Activated CD4-positive, alpha-beta memory T cell treated with anti-CD3 and anti-CD28 coated beads, Interleukin-2, amount 10 ng/mL, durations not matched to agents 7 days and 5 days (primary cell): ENCODE data around the gene SLC22A7. TPM values are rescaled to one million over a fixed set of nuclear protein-coding genes. Genes with fewer than 3 reads are reported as not detected.
"Not testable (repeated sequence)": the region's sequence is repeated elsewhere in the genome, so short reads cannot be mapped to it uniquely, and the experiment has no call there.

Source experiments
- CTCF ChIA-PET: fragments of 350-600 bp; sonication (Branson Sonifier 250); formaldehyde crosslinking; loops from one replicate; lab custom pipeline; 2021; ENCODE audit warnings: antibody characterized with exemption, inconsistent platforms; lab: Charles Lee
- POLR2A ChIA-PET: fragments of 350-600 bp; sonication (Branson Sonifier 250); formaldehyde crosslinking; loops from one replicate; lab custom pipeline; 2021; ENCODE audit warnings: antibody characterized with exemption; lab: Charles Lee
- DNase-seq: peaks from one replicate; pipeline ENCODE4 v3.0.0-alpha.2; 2020
- H3K27ac Mint-ChIP-seq: one replicate; pipeline ENCODE4 v1.8.0; 2021; ENCODE audit warnings: mild to moderate bottlenecking, mixed read lengths
- H3K27me3 Mint-ChIP-seq: one replicate; pipeline ENCODE4 v1.8.0; 2021; ENCODE audit warnings: mixed read lengths
- H3K36me3 Mint-ChIP-seq: one replicate; pipeline ENCODE4 v1.8.0; 2021; ENCODE audit warnings: low read depth, mixed read lengths
- H3K4me1 Mint-ChIP-seq: one replicate; pipeline ENCODE4 v1.8.0; 2021; ENCODE audit warnings: mixed read lengths
- H3K4me3 Mint-ChIP-seq: one replicate; pipeline ENCODE4 v1.8.0; 2021; ENCODE audit warnings: mild to moderate bottlenecking, mixed read lengths
- H3K9me3 Mint-ChIP-seq: one replicate; pipeline ENCODE4 v1.8.0; 2021; ENCODE audit warnings: mixed read lengths
- total RNA-seq, 2 experiments: library from RNA; stranded (reverse); gene quantifications; one replicate each; pipeline ENCODE4 v1.2.3, GENCODE V29; 2021

Gene SLC22A7
- total RNA-seq, 2 experiments from 2014 or later: not detected

DNA sequence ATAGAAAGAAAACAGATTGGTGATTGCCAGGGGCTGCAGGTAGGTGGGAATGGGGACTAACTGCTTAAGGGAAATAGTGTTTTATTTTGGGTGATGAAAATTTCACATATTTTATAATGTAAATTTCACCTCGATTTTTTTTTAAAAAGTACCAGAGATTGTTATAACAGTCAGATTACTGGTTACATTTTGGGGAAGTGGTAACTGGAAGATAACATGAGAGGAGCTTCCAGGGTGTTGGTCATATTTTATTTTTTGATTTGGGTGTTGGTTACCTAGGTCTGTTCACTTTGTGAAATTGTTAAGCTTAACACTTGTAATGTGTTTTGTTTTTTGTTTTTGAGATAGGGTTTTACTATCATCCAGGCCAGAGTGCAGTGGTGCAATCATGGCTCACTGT lies 27.8 kb downstream of the SLC22A7 start:
- no peaks in the 10 kb centered on the region for H3K36me3 Mint-ChIP-seq
- no peak overlapping the region for H3K4me3 Mint-ChIP-seq
- peaks cover 4% of the 10 kb centered on the region for H3K27me3 Mint-ChIP-seq
- no peak for DNase-seq
- H3K9me3 Mint-ChIP-seq: no peaks in the 10 kb centered on the region
- no peaks in the 10 kb centered on the region for H3K4me1 Mint-ChIP-seq
- ChIA-PET CTCF (interaction anchor here (0.6 kb wide), 1 partner anchor 37 kb away, joined by 5 read pairs; no protein-coding TSS in a partner anchor), POLR2A (interaction anchor here (1.0 kb wide), 1 partner anchor 17 kb away, joined by 3 read pairs; the partner anchor contains the start of gene CRIP3)
- H3K27ac Mint-ChIP-seq: no peak overlapping the region

GRCh38 chr6:43328528-43328927 lies 30.5 kb downstream of the SLC22A7 start:
- POLR2A ChIA-PET: no interaction called here
- H3K27ac Mint-ChIP-seq: no peak overlapping the region
- H3K27me3 Mint-ChIP-seq: no peaks in the 10 kb centered on the region
- H3K4me3 Mint-ChIP-seq: no peak overlapping the region
- DNase-seq: no peak
- CTCF ChIA-PET: interaction anchor here (1.0 kb wide), 2 partner anchors 8 to 14 kb away, joined by 4 to 6 read pairs; no protein-coding TSS in a partner anchor
- H3K36me3 Mint-ChIP-seq: no peaks in the 10 kb centered on the region
- no peaks in the 10 kb centered on the region for H3K9me3 Mint-ChIP-seq
- H3K4me1 Mint-ChIP-seq: peaks cover 11% of the 10 kb centered on the region

DNA sequence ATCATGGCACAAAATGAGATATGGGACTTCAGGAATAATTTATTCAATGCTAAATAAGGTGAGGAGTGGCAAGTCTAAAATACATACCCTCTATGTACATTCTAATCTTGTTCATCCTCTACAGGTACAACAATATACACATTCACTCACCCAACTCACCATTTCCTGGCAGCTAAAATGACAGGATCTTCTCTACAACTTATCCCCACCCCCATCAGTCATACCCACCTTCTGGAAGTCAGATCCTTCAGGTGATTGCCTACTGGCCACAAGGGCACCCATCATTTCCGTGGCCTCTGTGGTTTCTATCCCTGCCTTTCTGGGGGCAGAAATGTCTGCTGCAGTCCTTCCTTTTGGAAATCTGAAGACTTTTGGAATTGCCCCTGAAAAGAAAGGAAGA lies 33.4 kb downstream of the SLC22A7 start:
- Mint-ChIP-seq H3K27ac (no peak overlapping the region), H3K4me3 (no peak overlapping the region), H3K4me1 (peaks cover 11% of the 10 kb centered on the region), H3K27me3 (no peaks in the 10 kb centered on the region), H3K36me3 (no peaks in the 10 kb centered on the region), H3K9me3 (no peaks in the 10 kb centered on the region)
- POLR2A ChIA-PET: no interaction called here
- DNase-seq: no peak
- CTCF ChIA-PET: no interaction called here

DNA sequence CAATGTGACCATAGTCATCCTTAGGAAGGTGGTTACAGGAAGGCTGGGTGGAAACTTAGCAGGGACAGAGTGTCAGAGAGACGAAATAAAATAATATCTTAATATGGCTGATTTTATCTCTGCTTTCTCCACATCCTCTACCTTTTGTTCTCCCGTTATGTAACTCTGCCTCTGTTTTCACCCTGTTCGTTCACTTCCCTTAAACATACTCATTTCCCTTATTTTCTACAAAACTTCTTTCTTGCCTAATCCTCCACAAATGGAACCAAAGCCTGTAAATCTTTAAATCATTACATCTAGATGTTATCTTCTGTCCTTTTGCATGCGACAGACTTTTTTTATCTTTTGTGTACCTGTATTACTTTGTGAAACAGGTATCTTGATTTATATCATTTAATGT lies 33.8 kb downstream of the SLC22A7 start:
- Mint-ChIP-seq H3K36me3 (no peaks in the 10 kb centered on the region), H3K4me1 (peaks cover 11% of the 10 kb centered on the region), H3K27me3 (no peaks in the 10 kb centered on the region), H3K4me3 (no peak overlapping the region), H3K9me3 (no peaks in the 10 kb centered on the region), H3K27ac (no peak overlapping the region)
- no peak for DNase-seq
- ChIA-PET CTCF (no interaction called here), POLR2A (no interaction called here)

- Mint-ChIP-seq H3K36me3 (peaks cover 14% of the 10 kb centered on the region), H3K27me3 (no peaks in the 10 kb centered on the region), H3K9me3 (no peaks in the 10 kb centered on the region), H3K27ac (no peak overlapping the region), H3K4me3 (no peak overlapping the region), H3K4me1 (peaks cover 14% of the 10 kb centered on the region)
- no peak for DNase-seq
- ChIA-PET POLR2A (no interaction called here), CTCF (interaction anchor here (0.6 to 1.3 kb wide), 9 partner anchors 12 to 172 kb away, joined by 3 to 4 read pairs (median 3); no protein-coding TSS in a partner anchor)
Observed at GRCh38 chr6:43334466-43335095, 36.5 kb downstream of the SLC22A7 start.

DNA sequence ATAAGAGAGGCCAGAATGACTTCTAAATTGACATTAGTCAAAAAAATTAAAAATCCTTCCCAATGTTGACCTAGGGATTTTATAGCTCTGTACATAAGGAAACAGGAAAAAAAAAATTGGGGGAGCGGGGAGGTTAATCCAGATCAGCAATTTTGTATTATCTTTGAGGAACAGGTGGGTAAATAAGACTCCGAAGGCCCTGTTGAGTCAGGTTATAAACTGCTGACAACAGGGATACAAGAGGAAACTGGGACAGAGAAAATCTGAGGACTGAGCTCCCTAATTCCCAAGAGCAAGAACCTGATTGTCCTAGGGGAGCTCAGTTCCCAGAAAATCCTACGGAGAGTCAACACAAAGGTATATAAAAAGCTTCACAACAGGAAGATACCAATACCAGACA lies 37.4 kb downstream of the SLC22A7 start:
- DNase-seq: no peak
- POLR2A ChIA-PET: no interaction called here
- peaks cover 22% of the 10 kb centered on the region for H3K36me3 Mint-ChIP-seq
- no peaks in the 10 kb centered on the region for H3K27me3 Mint-ChIP-seq
- no peak overlapping the region for H3K27ac Mint-ChIP-seq
- peaks cover 14% of the 10 kb centered on the region for H3K4me1 Mint-ChIP-seq
- CTCF ChIA-PET: interaction anchor here (0.7 to 1.2 kb wide), 5 partner anchors 13 to 171 kb away, joined by 3 to 4 read pairs (median 3); no protein-coding TSS in a partner anchor
- no peak overlapping the region for H3K4me3 Mint-ChIP-seq
- H3K9me3 Mint-ChIP-seq: no peaks in the 10 kb centered on the region

- Mint-ChIP-seq H3K4me3 (no peak overlapping the region), H3K36me3 (peaks cover 30% of the 10 kb centered on the region), H3K4me1 (peaks cover 10% of the 10 kb centered on the region), H3K9me3 (no peaks in the 10 kb centered on the region), H3K27ac (no peak overlapping the region), H3K27me3 (no peaks in the 10 kb centered on the region)
- ChIA-PET POLR2A (interaction anchor here (0.6 to 1.5 kb wide), 2 partner anchors 40 to 146 kb away, joined by 3 to 4 read pairs; no protein-coding TSS in a partner anchor), CTCF (interaction anchor here (0.6 to 1.0 kb wide), 2 partner anchors 75 to 170 kb away, joined by 3 to 4 read pairs; no protein-coding TSS in a partner anchor)
- no peak for DNase-seq
Observed at GRCh38 chr6:43336382-43336781, 38.3 kb downstream of the SLC22A7 start.

DNA sequence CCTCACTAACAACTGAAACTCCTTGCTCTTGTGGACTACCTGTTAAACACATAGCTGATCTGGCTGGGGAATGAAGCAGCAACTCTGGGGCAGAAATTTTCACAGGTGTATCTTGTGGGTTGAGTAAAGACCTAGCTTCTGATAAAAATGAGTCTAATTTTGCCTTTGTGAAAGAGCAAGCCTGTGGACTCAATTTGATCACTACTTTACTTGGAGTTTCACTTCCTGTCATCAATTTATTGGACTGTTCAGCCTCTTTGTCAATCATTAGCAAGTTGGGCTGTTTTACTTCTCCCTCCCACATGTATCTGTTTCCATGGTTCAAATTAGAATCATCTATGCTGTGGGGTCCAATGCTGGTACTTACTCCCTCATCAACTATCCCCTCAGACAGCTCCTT lies 40.2 kb downstream of the SLC22A7 start:
- Mint-ChIP-seq H3K27ac (no peak overlapping the region), H3K4me3 (no peak overlapping the region), H3K9me3 (no peaks in the 10 kb centered on the region), H3K27me3 (no peaks in the 10 kb centered on the region), H3K36me3 (peaks cover 46% of the 10 kb centered on the region), H3K4me1 (peaks cover 3% of the 10 kb centered on the region)
- POLR2A ChIA-PET: interaction anchor here (1.0 kb wide), 1 partner anchor 11 kb away, joined by 3 read pairs; no protein-coding TSS in a partner anchor
- DNase-seq: no peak
- CTCF ChIA-PET: interaction anchor here (0.6 to 1.1 kb wide), 2 partner anchors 30 to 100 kb away, joined by 3 to 5 read pairs; partner anchors contain the start of gene CRIP3

DNA sequence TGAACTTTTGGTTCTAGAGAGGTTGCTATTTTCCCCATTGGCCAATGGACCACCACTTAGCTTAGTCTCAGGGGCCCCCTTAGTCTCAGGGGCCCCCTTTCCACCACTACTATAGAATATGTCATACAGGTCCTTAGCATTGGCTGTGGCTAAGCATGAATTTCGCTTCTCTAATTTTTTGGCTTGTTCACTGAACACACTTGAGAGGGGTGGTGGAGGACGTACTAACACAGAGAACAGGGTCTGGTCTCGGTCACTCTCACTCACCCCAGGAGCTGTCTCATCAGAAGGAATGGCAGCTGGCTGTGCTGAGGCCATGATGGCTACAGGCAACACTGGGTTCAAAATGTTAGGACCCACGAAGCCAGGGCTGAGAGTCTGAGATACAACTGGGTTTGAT lies 41.1 kb downstream of the SLC22A7 start:
- Mint-ChIP-seq H3K36me3 (peaks cover 46% of the 10 kb centered on the region), H3K27ac (no peak overlapping the region), H3K9me3 (no peaks in the 10 kb centered on the region), H3K4me3 (no peak overlapping the region), H3K27me3 (no peaks in the 10 kb centered on the region), H3K4me1 (peaks cover 3% of the 10 kb centered on the region)
- DNase-seq: no peak
- ChIA-PET POLR2A (interaction anchor here (1.0 kb wide), 1 partner anchor 10 kb away, joined by 3 read pairs; no protein-coding TSS in a partner anchor), CTCF (interaction anchor here (1.1 kb wide), 1 partner anchor 31 kb away, joined by 5 read pairs; the partner anchor contains the start of gene CRIP3)

DNA sequence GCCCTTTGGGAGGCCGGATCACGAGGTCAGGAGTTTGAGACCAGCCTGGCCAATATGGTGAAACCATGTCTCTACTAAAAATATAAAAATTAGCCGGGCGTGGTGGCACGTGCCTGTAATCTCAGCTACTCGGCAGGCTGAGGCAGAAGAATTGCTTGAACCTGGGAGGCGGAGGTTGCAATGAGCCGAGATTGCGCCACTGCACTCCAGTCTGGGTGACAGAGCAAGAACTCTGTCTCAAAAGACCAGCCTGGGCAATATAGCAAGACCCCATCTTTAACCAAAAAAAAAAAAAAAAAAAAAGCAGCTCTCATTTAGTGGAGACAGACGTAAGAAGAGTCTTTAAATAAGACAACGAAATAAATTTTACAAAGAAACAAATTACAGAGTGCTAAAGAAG lies 48.2 kb downstream of the SLC22A7 start:
- H3K27ac Mint-ChIP-seq, H3K4me3 Mint-ChIP-seq, H3K9me3 Mint-ChIP-seq, DNase-seq, H3K27me3 Mint-ChIP-seq, H3K4me1 Mint-ChIP-seq: not testable (repeated sequence)
- peaks cover 29% of the 10 kb centered on the region for H3K36me3 Mint-ChIP-seq
- ChIA-PET POLR2A (interaction anchor here (0.6 kb wide), 1 partner anchor 145 kb away, joined by 4 read pairs; no protein-coding TSS in a partner anchor), CTCF (interaction anchor here (0.6 to 0.7 kb wide), 2 partner anchors 17 to 915 kb away, joined by 3 read pairs; no protein-coding TSS in a partner anchor)

DNA sequence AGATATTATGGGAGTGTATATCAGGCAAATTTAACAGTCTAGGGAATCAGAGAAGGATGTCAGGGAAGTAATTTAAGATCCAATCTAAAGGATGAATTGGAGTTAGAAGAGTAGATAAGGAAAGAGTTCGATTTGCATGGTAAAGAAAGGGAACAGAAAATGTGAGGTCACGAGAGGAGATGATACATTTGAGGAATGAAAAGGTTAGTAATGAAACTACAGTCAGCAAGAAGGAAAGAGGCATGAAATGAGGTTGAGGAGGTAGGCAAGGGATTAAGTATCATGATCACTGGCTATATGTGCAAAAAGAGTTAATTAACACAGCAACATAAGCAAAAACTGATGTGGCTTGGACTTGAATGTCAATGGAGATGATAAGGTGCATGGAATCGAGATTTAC lies 49.0 kb downstream of the SLC22A7 start:
- ChIA-PET POLR2A (no interaction called here), CTCF (interaction anchor here (0.6 kb wide), 1 partner anchor 915 kb away, joined by 3 read pairs; no protein-coding TSS in a partner anchor)
- Mint-ChIP-seq H3K27ac (no peak overlapping the region), H3K27me3 (no peaks in the 10 kb centered on the region), H3K36me3 (peaks cover 30% of the 10 kb centered on the region), H3K4me3 (no peak overlapping the region), H3K9me3 (no peaks in the 10 kb centered on the region), H3K4me1 (no peaks in the 10 kb centered on the region)
- DNase-seq: no peak

- no peak overlapping the region for H3K4me3 Mint-ChIP-seq
- no peaks in the 10 kb centered on the region for H3K27me3 Mint-ChIP-seq
- H3K4me1 Mint-ChIP-seq: no peaks in the 10 kb centered on the region
- no peak for DNase-seq
- POLR2A ChIA-PET: no interaction called here
- H3K9me3 Mint-ChIP-seq: no peaks in the 10 kb centered on the region
- H3K36me3 Mint-ChIP-seq: peaks cover 28% of the 10 kb centered on the region
- CTCF ChIA-PET: no interaction called here
- no peak overlapping the region for H3K27ac Mint-ChIP-seq
Observed at GRCh38 chr6:43347444-43347843, 49.4 kb downstream of the SLC22A7 start.

- POLR2A ChIA-PET, H3K4me1 Mint-ChIP-seq, H3K27ac Mint-ChIP-seq, DNase-seq, H3K9me3 Mint-ChIP-seq, H3K4me3 Mint-ChIP-seq, H3K27me3 Mint-ChIP-seq, CTCF ChIA-PET: not testable (repeated sequence)
- H3K36me3 Mint-ChIP-seq: peaks cover 41% of the 10 kb centered on the region
Observed at GRCh38 chr6:43351951-43352350, 53.9 kb downstream of the SLC22A7 start.
